Kidney epithelial cell (primary cell): ENCODE results near the gene UNC5CL. TPM values are rescaled to one million over a fixed set of nuclear protein-coding genes. Genes with fewer than 3 reads are reported as not detected.

Experiments used
- DNase-seq: peaks from one replicate; pipeline ENCODE4 v3.0.0-alpha.2; 2010; ENCODE audit warnings: low read depth
- H3K27me3 ChIP-seq: 2 replicates; pipeline ENCODE4 v1.6.0; 2011; ENCODE audit warnings: low read length; ENCODE audit not compliant: control insufficient read depth, insufficient read depth
- H3K36me3 ChIP-seq: 2 replicates; pipeline ENCODE4 v1.5.1; 2011; ENCODE audit warnings: low read length; ENCODE audit not compliant: control insufficient read depth, insufficient read depth
- H3K4me3 ChIP-seq: 2 replicates; pipeline ENCODE4 v1.5.1; 2011; ENCODE audit warnings: low read depth, mild to moderate bottlenecking, control low read depth, low read length
- CTCF ChIP-seq: IDR thresholded peaks from 2 replicates; pipeline ENCODE4 v1.5.1; 2011; ENCODE audit warnings: mild to moderate bottlenecking, moderate library complexity, low read length, control low read depth, inconsistent platforms; ENCODE audit not compliant: insufficient read depth, poor library complexity, severe bottlenecking
- total RNA-seq: library from RNA; depleted of rRNA; stranded (reverse); fragments of >200 nt; gene quantifications from 2 replicates; pipeline ENCODE4 v1.2.3, GENCODE V29; 2015

Gene UNC5CL
- total RNA-seq, 1 donor from 2014 or later: 1.1 TPM

DNA sequence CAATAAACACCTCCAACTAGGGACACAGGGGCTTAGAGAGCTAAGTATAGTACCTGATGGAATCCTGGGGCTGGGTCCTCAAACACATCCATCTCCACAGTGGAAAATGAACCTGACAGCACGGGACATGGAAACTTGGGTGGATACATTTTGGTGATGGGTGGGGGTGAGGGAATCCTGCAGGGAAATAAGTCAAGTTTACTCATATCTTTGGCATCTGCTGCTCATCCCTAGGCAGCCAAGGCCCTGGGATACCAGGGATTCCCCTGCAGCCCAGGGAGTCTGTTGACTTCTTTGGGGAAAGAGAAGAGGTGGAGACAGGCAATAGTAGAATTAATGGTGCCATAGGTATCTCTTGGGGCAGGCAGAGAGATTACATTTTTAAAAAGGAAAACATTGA lies 20.5 kb upstream of the UNC5CL start:
- no peaks in the 10 kb centered on the region for H3K36me3 ChIP-seq
- TF ChIP-seq CTCF: no peak
- no peaks in the 10 kb centered on the region for H3K27me3 ChIP-seq
- no peak overlapping the region for H3K4me3 ChIP-seq
- no peak for DNase-seq

GRCh38 chr6:41058783-41059181 lies 19.8 kb upstream of the UNC5CL start:
- Histone ChIP-seq H3K36me3 (no peaks in the 10 kb centered on the region), H3K4me3 (no peak overlapping the region), H3K27me3 (no peaks in the 10 kb centered on the region)
- TF ChIP-seq CTCF: no peak
- DNase-seq: no peak

- no peak for TF ChIP-seq CTCF
- no peak for DNase-seq
- H3K4me3 ChIP-seq: no peak overlapping the region
- no peaks in the 10 kb centered on the region for H3K36me3 ChIP-seq
- no peaks in the 10 kb centered on the region for H3K27me3 ChIP-seq
Observed at GRCh38 chr6:41056768-41057490, 17.9 kb upstream of the UNC5CL start.

- Histone ChIP-seq H3K4me3 (no peak overlapping the region), H3K27me3 (no peaks in the 10 kb centered on the region), H3K36me3 (no peaks in the 10 kb centered on the region)
- no peak for TF ChIP-seq CTCF
- no peak for DNase-seq
Observed at GRCh38 chr6:41055149-41055548, 16.1 kb upstream of the UNC5CL start.

DNA sequence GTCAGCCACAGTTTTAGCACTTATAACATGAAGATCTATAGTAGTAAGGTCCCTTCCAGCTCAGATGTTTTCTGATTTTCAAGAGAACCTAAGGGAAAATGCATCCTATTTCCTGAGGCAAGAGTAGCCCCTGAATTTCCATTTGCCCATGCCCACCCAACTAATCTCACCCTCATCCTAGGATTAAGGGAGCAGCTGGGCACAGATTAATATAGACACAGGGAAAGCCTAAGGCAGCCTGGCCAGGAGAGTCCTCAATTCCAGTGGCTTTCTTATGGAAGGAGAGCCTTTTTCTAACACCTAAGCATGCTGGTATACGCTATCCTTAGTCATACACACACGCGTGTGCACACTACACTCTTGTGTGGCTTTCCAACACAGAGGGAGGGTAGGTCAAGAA lies 15.5 kb upstream of the UNC5CL start:
- H3K4me3 ChIP-seq: no peak overlapping the region
- TF ChIP-seq CTCF: no peak
- H3K36me3 ChIP-seq: no peaks in the 10 kb centered on the region
- no peak for DNase-seq
- H3K27me3 ChIP-seq: no peaks in the 10 kb centered on the region

GRCh38 chr6:41053041-41053440 lies 14.0 kb upstream of the UNC5CL start, which contains the start of gene APOBEC2:
Gene APOBEC2 (plus strand): TSS chr6:41053202. CDS start chr6:41053348, 146 bp downstream.
- no peak for DNase-seq
- no peaks in the 10 kb centered on the region for H3K27me3 ChIP-seq
- no peaks in the 10 kb centered on the region for H3K36me3 ChIP-seq
- H3K4me3 ChIP-seq: no peak within 1 kb of the TSS
- TF ChIP-seq CTCF: no peak
